Astrocyte (in vitro differentiated cells and primary cell): Measurements from ENCODE around the gene OPN3.

Experiments used
- EZH2 ChIP-seq: IDR thresholded peaks from 2 replicates; pipeline ENCODE4 v1.6.1; 2012; ENCODE audit warnings: mild to moderate bottlenecking, low read length, inconsistent platforms; ENCODE audit not compliant: insufficient read depth
- TF ChIP-seq, protein P1 (sequence below): IDR thresholded peaks from 2 replicates; pipeline ENCODE4 v1.5.1; 2011; ENCODE audit warnings: low read depth, mild to moderate bottlenecking, inconsistent platforms, low read length, moderate library complexity; ENCODE audit not compliant: insufficient read depth

DNA sequence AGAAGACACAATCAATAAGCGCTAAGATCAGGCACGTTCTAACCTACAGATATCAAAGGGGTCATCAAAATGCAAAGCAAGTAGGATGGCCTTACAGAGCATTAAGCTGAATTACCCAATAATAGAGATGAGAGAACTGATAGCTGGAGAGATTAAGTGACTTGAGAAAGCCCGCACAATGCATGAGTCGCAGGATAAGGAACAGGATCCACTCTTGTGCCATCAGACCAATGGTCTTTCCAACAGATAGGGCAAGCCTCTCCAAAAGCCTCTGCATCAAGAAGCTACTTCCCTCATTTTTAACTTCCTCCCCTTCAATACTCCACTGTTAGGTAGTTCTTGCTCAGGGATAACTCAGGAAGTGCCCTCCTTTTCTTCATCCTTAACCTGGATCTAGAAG lies 2.6 kb downstream of the OPN3 start:
- TF ChIP-seq, protein P1, sequence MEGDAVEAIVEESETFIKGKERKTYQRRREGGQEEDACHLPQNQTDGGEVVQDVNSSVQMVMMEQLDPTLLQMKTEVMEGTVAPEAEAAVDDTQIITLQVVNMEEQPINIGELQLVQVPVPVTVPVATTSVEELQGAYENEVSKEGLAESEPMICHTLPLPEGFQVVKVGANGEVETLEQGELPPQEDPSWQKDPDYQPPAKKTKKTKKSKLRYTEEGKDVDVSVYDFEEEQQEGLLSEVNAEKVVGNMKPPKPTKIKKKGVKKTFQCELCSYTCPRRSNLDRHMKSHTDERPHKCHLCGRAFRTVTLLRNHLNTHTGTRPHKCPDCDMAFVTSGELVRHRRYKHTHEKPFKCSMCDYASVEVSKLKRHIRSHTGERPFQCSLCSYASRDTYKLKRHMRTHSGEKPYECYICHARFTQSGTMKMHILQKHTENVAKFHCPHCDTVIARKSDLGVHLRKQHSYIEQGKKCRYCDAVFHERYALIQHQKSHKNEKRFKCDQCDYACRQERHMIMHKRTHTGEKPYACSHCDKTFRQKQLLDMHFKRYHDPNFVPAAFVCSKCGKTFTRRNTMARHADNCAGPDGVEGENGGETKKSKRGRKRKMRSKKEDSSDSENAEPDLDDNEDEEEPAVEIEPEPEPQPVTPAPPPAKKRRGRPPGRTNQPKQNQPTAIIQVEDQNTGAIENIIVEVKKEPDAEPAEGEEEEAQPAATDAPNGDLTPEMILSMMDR, result no peak
- no peak for TF ChIP-seq EZH2
